Putamen (tissue), 1 donor: ENCODE results near the gene GPR35.

ENCODE experiments used
- DNase-seq: peaks from one replicate; pipeline ENCODE4 v3.0.0-alpha.2; 2016; ENCODE audit warnings: low spot score

The GPR35 gene

DNA sequence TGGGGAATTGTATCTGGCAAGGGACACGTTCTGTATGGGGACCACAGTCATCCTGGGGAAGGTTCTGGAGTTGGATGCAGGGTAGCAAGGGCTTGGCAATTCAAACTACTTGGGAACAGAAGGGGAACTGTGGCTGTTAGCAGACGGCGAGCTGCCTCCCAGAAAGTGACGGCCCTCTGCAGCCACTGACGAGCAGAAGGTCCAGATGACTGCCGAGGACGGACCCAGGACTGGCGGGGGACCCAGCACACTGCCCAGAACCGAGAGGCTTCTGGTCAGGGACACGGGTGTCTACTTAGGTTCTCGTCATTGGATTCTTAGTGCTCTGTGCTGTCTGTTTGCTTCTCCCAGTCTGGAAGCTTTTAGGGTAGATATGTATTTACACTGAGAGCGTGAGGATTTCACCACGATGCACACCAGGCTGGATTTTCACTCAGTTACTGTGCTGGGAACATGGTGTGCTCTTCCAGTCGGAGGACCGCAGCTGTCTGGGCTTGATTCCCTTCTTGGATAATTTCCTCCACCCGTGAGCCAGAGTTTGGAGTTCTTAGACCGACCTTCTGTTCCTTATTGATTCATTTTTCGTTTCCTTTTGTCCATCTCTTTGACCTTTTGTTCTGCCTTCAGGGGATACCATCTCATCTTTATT, 13.4 kb downstream of the GPR35 start:
- DNase-seq: no peak

- DNase-seq: no peak
Measured at GRCh38 chr2:240639566-240639965, 14.3 kb downstream of the GPR35 start.

DNA sequence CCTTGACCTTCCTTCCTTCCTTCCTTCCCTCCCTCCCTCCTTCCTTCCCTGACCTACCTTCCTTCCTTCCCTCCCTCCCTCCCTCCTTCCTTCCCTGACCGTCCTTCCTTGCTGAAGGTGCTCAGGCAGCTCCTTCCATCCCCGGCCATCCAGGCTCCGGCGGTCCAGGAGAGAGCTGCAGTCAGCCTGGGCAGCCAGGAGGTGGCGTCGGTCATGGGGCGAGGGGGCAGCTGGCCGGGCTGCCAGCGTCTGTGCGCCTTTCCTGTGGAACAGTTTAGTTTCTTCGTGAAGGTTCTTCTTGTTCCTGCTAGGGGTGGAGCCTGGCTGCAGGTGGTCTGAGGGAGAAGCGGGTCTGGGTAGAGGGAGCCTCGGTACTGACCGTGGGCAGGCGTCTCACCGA, 15.7 kb downstream of the GPR35 start:
- DNase-seq: no peak

DNA sequence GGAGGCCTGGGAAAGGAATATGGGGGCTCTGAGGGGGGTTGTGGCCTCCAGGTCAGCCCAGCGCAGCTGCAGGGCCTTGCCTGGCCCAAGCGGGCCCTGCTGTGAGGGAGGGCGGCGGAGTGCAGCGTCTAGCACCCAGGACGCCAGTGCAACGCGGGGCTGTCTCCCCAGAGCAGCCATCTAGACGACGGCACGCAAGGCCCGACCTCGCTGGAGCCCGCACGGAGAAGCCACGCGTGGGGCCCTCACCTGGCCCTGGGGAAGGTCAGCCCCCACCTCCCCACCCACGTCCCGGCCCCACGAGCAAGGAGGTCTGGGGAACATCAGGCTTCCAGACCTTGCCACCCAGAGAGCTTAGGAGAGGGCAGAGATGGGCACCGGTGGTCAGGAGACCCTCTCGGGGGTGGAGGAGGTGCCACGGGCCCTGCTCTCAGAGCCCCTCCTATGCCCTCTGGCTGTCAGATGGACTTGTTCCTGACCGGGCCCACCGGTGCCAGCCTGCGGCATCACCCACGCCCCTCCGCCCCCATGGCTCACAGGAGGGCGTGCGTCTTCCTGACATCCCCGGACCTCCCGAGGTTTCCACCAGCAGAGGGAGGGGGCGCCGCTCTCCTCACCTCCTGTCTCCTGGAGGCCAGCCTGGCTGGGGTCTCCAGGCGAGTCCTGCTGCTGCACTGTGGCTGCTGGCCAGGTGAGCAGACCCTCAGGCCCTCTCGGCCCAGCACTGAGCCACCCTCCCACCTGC, 17.0 kb downstream of the GPR35 start:
- DNase-seq: no peak

DNA sequence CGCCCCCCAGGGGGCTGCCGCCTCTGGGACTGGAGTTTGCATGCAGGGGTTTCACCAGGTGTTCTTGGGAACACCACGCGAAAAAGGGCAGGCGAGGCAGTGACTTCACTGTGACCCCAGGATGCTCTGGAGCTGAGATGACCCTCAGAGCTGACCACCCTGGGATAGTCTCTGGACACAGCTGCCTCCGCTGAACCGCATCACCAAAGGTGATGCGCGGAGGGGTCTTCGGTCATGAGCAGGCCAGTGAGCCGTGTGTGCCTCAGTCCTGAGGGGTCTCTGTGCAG, 17.5 kb downstream of the GPR35 start:
- DNase-seq: no peak

GRCh38 chr2:240643093-240643810, 18.0 kb downstream of the GPR35 start:
- DNase-seq: no peak

DNA sequence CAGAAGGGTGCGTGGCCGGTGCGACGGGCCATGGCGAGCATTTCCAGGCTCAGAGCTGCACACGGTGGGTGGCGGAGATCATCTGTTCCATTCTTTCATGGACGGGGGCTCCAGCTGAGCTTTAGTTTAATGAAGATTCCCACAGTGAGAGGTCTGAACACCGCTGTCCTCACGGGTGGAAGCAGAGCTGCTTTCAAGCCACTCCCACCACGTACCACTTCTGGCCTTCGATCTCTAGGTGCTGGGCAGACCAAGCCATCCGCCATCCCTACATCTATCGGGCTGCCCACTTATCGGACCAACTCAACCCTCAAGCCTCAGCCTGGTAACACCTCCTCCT, 18.5 kb downstream of the GPR35 start:
- DNase-seq: no peak

- no peak for DNase-seq
Measured at GRCh38 chr2:240644171-240644651, 18.9 kb downstream of the GPR35 start.

DNA sequence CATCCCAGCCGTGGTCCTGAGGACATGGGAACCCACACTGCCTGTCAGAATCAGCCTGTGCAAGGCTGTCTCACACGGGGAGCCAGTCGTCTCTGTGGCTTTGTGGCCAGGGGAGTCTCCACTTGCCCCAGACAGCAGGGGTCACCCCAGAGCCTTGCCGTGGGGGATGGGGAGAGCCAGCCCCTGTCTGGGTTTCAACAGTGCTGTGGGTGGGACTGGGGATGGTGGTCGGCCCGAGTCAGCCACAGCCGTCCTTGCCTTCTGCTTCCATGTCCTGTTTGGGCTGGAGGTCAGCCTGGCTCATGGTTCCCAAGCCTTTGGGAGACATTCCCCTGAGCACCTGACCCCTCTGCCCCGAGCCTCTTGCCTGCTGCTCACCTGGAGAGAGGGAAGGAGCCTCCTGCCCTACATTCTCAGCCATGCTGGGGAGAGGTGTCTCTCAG, 19.6 kb downstream of the GPR35 start:
- no peak for DNase-seq

DNA sequence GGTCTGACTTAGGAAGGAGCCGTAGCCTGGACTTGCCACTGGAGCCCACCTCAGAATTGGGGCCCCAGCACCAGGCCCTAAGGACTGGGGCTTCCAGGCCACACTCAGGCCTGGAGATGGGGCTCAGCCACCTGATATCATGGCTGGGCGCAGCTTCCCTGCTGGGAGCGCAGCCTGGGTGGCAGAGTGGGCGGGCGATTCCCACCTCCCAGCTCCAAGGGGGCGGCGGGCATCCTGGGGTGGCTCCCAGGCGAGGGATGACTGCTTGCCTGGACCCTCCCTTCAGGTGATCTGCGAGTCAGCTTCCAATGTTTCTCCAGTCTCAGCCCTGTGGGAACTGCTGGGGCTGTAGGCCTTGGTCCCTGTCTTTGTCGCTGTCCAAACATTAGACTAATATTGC, 20.1 kb downstream of the GPR35 start:
- DNase-seq: no peak

- no peak for DNase-seq
Measured at GRCh38 chr2:240645801-240646175, 20.5 kb downstream of the GPR35 start.

DNA sequence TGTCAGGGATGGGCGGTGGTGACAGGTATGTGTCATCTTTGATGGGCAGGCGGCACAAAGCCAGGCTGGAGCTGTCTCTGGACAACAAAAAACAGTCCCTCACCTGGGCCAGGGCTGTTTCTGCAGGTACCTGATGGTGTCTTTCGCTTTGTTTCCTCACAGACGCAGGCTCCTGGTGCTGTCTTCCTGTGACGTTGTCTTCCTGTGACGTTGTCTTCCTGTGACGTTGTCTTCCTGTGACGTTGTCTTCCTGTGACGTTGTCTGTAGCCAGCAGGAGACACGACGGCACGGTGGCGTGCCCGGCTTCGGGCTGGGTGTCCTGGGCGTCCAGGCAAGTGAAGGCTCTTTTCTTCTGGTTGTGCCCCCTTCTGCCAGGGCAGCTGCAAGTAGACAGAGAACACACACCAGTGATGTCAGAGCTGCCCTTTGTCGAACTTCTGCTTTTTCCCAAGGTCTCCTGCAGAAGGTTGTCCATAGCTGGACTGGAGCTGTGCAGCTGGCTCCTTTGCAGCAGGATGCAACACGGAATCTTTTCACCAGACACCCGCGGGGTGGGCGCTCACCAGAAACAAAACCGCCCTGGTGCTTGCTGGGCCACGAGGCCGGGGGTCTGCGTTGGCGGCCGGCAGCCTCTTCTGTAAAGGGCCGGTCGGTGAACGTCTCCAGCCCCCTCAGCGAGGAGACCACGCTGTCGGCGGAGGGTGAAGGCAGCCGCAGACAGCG, 21.1 kb downstream of the GPR35 start:
- no peak for DNase-seq

GRCh38 chr2:240646900-240647502, 21.7 kb downstream of the GPR35 start:
- no peak for DNase-seq

DNA sequence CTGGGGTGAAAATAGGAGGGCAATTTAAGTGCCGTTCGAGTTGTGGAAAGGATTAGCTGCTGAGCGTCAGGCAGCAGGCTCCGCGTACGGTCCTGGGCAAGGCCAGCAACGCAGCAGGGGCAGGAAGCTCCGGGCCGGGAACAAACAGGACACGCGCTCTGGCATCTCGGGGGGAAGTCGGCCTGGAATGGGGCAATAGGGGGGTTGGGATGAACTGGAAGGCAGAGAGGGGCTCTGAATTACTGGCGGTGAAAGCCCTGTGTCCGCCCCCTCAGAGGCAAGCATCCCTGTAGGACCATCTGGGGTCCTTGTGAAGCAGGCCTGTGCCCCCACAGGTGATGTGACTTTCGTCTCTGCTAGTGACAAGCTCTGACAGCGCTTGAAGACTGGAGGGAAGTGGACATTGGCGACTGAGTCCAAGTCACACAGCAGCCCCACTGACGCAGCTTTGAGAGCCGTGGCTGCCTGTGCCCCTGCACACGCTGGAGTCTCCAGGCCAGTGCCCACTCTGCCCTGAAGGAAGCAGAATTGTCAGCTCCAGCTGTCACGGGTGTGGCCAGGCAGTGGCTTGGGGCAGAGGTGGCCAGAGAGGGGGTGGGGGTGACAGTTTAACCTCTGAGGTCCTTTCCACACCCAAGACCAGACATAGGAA, 22.3 kb downstream of the GPR35 start:
- DNase-seq: no peak

- no peak for DNase-seq
Measured at GRCh38 chr2:240648155-240648649, 22.9 kb downstream of the GPR35 start.

DNA sequence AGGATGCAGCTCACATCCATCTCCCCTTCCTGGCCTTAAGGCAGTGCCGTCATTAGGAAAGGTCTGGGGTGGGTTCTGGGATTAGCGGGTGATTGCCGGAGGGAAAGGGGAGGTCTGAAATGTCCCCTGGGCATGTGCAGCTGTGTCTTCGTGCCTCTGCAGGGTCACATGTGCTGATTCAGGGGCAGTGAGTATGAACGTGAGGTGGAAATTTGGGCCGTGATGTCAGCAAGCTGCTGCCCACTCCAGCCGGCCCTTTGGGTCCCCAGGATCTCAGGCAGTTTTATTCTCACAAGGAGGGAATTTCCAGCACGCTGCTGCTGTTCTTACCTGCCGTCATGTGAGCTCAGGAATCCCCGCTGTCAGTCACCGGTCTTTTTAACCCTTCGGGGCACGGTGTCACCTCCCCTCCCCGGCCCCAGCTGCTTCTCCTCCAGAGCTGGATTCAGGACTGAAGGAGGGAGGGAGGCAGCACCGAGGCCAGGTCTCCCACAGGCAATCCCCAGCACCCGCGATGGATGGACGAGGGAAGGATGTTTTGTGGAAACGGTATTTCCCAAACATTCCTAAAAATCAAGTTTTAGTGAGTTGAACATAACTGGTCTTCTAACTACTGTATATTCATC, 23.5 kb downstream of the GPR35 start:
- DNase-seq: no peak

- no peak for DNase-seq
Measured at GRCh38 chr2:240649331-240649730, 24.1 kb downstream of the GPR35 start.

- DNase-seq: no peak
Measured at GRCh38 chr2:240650254-240650965, 25.1 kb downstream of the GPR35 start.

GRCh38 chr2:240651185-240651584, 25.9 kb downstream of the GPR35 start:
- DNase-seq: no peak
